Measurements from ENCODE around the gene BATF3. TPM values are rescaled to one million over a fixed set of nuclear protein-coding genes. Genes with fewer than 3 reads are reported as not detected.

Gene BATF3
- total and polyA plus RNA-seq, 2 of the 4 experiments (the other 2 are of a cell fraction) = 1.6 to 3.9 TPM

DNA sequence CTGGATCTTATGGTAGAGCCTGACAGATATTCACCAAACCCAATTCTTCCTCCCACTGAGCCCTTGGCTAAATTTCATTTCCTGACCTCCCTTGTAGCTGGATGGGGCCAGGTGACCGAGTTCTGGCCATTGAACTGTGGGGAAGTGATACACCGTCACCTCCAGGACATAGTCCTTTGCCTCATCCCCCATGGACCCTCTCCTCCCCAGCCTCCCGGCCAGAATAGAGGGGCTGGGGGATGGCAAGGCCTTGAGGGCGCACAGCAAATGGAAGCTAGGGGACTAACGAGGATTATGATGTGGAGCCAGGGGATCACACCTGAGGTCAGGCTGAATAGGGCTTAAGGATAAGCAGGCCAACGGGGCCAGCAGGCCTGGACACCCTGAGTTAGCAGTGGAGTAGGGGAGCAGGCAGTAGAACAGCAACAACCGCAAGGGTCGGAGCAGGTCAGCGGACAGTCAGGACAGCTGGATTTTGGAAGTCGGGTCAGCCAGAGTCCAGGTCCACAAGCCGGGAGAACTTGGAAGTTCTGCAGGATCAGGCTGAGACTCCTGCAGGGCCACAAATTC, 15.0 kb downstream of the BATF3 start:
- Histone ChIP-seq H3K27ac (ENCODE audit: insufficient read depth, low read length) (no peak overlapping the region), H2AK5ac (ENCODE audit: low read depth, low read length) (no peak overlapping the region), H3K9ac (ENCODE audit: low read depth, low read length) (no peak overlapping the region), H3K4ac (ENCODE audit: low read depth, low read length) (no peak overlapping the region), H4K8ac (ENCODE audit: low read depth in 2 of 2, low read length in 2 of 2) (no peak overlapping the region), H3K4me2 (ENCODE audit: low read depth, low read length) (no peak overlapping the region), H4K20me1 (ENCODE audit: insufficient read depth, low read length) (no peaks in the 10 kb centered on the region), H3K9me3 (ENCODE audit: control insufficient read depth, insufficient read depth, low read length) (no peaks in the 10 kb centered on the region), H3K36me3 (ENCODE audit: control insufficient read depth, insufficient read depth, low read length) (no peaks in the 10 kb centered on the region), H3K56ac (ENCODE audit: extremely low read depth, insufficient read depth, low read length) (no peak overlapping the region), H3K23ac (ENCODE audit: low read depth, low read length) (no peak overlapping the region), H3K14ac (replicated peaks; ENCODE audit: low read depth, low read length) (no peak overlapping the region), H3K79me1 (ENCODE audit: low read depth in 1 of 2, low read length in 2 of 2) (no peaks in the 10 kb centered on the region), H4K5ac (ENCODE audit: low read depth, low read length) (no peak overlapping the region), H3K4me1 (ENCODE audit: control insufficient read depth, insufficient read depth, low read length) (peaks cover 6% of the 10 kb centered on the region; the same call in 1 of the 2 replicates), H2BK15ac (ENCODE audit: low read depth, low read length) (no peak overlapping the region), H4K91ac (ENCODE audit: insufficient read depth, low read depth, low read length) (no peak overlapping the region), H3K4me3 (ENCODE audit: insufficient read depth, low read depth, low read length) (no peak overlapping the region), H3K18ac (ENCODE audit: low read depth, low read length) (no peak overlapping the region), H2BK5ac (ENCODE audit: low read depth, low read length, poor library complexity, severe bottlenecking) (no peak overlapping the region), H3K9me1 (ENCODE audit: insufficient read depth, low read length) (peaks cover 5% of the 10 kb centered on the region), H2AK9ac (replicated peaks; ENCODE audit: low read depth, low read length, poor library complexity) (no peak overlapping the region), H2BK120ac (ENCODE audit: low read depth, low read length) (no peak overlapping the region), H3K27me3 (ENCODE audit: control insufficient read depth, insufficient read depth, low read length) (no peaks in the 10 kb centered on the region), H2AFZ (replicated peaks; ENCODE audit: low read length, poor library complexity) (no peak overlapping the region), H2BK20ac (ENCODE audit: low read depth, low read length) (no peak overlapping the region)
- BruUV-seq (replicated peaks) = no TSS peak
- DNase-seq (no peak), ATAC-seq (ENCODE audit: low read depth) (no peak)
- in situ Hi-C loops (cut with MboI; ENCODE audit: low sequenced_read_pairs) (no loop called here), dilution Hi-C loops (cut with HindIII; ENCODE audit: low sequenced_read_pairs, unreplicated experiment) (no loop called here), intact Hi-C loops (cut with micrococcal nuclease) (no loop called here)
- ChIA-PET POLR2A (ENCODE audit: unreplicated experiment) (no interaction called here), CTCF (no interaction called here)
- 83% methylated on average over 3 of the region's 11 CpGs; no CpG with 5 or more reads in 1 of the 2 experiments for WGBS, 2 experiments (ENCODE audit: extremely low coverage in 2 of 2, insufficient read length in 1 of 2)
- TF ChIP-seq NFE2L2 (IDR thresholded peaks at IDR 0.05; ENCODE audit: low read depth, low read length) = no peak
- no peak for TF ChIP-seq MAFK (IDR thresholded peaks at IDR 0.05; ENCODE audit: low read depth, low read length)
- TF ChIP-seq RAD21 (IDR thresholded peaks at IDR 0.05; ENCODE audit: low read length) = no peak
- TF ChIP-seq FOS (IDR thresholded peaks at IDR 0.05; ENCODE audit: low read depth, low read length) = no peak
- no peak for TF ChIP-seq POLR2A (IDR thresholded peaks at IDR 0.05; ENCODE audit: low read depth, low read length)
- TF ChIP-seq SMC3 (IDR thresholded peaks at IDR 0.05; ENCODE audit: low read depth, low read length) = no peak

Measured in IMR-90 (cell line).